ENCODE measurements around the gene YBX3.
A peak's percentile ranks its signal among the peaks of the same experiment; 100 is the strongest.

YBX3 gene

GRCh38 chr12:10735428-10735827 lies 12.3 kb upstream of the YBX3 start:
- Histone ChIP-seq H3K9ac (ENCODE audit: low read depth, low read length) (no peak overlapping the region), H3K9me3 (ENCODE audit: control insufficient read depth, insufficient read depth, low read length) (no peaks in the 10 kb centered on the region), H3K4me1 (ENCODE audit: insufficient read depth, low read length) (0 out of 2 replicates have a peak, but pooled peaks cover 5% of the 10 kb centered on the region), H3K36me3 (ENCODE audit: insufficient read depth, low read length) (no peaks in the 10 kb centered on the region)

DNA sequence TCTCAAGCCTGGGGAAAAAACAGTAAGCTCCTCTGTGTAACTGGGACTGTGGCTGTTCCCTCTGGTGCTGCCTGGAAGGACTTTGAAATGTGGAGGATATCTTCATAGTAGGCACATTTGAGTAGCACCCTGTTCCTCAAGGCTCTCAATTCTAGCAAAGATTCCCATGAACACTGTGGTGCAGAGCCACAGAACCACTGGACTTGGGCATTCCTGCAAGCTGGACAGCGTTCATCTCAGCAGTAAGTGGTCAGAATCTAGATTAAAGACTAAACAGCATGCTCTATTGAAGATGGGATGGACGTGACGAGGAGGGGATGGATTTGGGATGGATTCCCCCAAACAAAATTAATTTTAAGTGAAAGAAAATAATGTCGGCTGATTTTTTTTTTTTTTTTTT lies 9.4 kb upstream of the YBX3 start:
- no peaks in the 10 kb centered on the region for H3K4me1 ChIP-seq (ENCODE audit: insufficient read depth, low read length)
- no peaks in the 10 kb centered on the region for H3K9me3 ChIP-seq (ENCODE audit: control insufficient read depth, insufficient read depth, low read length)
- H3K36me3 ChIP-seq (ENCODE audit: insufficient read depth, low read length) = no peaks in the 10 kb centered on the region

DNA sequence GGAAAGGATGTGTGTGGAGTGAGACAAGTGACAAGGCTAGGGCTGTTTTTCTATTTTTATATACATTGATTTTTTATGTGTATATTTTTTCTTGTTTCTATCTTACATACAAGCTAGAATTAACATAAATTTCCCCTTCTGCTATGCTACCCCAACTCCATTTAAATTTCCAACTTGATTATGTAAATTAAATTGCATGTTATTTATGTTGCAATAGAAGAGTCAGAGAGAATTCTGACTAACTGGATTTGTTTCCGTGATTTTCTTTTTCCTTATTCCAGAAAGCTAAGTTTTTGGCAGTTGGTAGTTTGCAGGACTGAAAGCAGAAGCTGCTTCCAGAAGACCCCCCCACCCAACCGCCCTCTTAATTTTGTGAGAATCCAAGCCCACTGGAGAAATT lies 8.9 kb upstream of the YBX3 start:
- H3K4me1 ChIP-seq (ENCODE audit: insufficient read depth, low read length) = no peaks in the 10 kb centered on the region
- H3K9me3 ChIP-seq (ENCODE audit: control insufficient read depth, insufficient read depth, low read length) = no peaks in the 10 kb centered on the region
- no peak overlapping the region for H3K9ac ChIP-seq (ENCODE audit: low read depth, low read length)
- H3K36me3 ChIP-seq (ENCODE audit: insufficient read depth, low read length) = no peaks in the 10 kb centered on the region

More for the DNA sequence above, 9.4 kb upstream of the YBX3 start:
- no peak overlapping the region for H3K9ac ChIP-seq (ENCODE audit: low read depth, low read length)

DNA sequence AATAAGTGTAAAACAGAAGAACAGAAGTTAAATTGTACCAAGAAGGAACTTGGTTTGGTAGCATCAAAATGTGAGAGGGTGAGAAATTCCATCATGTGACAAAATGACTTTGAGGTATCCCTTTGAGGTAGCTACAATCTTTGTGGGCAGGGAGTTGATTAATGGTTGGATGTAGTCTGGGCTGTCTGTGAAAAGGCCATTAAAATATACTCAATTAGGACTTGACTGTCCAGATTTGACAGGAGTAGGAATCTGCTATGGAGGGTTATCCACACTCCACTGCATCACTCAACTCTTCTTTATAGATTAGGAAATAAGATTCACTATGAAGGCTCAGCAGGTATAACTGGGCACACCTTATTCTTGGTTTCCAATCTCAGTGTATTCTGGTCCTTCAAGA lies 7.4 kb upstream of the YBX3 start:
- Histone ChIP-seq H3K9ac (ENCODE audit: low read depth, low read length) (no peak overlapping the region), H3K4me1 (ENCODE audit: insufficient read depth, low read length) (no peaks in the 10 kb centered on the region), H3K36me3 (ENCODE audit: insufficient read depth, low read length) (no peaks in the 10 kb centered on the region), H3K9me3 (ENCODE audit: control insufficient read depth, insufficient read depth, low read length) (no peaks in the 10 kb centered on the region)

DNA sequence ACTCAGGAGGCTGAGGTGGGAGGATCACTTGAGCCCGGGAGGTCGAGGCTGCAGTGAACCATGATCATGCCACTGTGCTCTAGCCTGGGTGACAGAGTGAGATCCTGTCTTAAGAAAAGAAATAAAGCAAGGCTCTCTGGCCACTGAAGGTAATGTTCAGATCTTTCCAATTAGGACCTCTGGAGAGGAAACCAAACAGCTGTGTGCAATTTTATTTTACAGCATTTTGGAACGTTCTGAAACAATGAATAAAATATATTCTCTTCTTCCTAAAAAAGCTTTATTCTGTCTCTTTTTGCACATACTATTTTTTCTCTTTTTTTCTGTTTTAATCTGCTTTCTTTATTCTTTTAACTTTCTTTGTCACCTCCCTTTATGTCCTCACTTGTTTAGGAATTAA lies 5.0 kb upstream of the YBX3 start:
- Histone ChIP-seq H3K9ac (ENCODE audit: low read depth, low read length) (no peak overlapping the region), H3K4me1 (ENCODE audit: insufficient read depth, low read length) (peaks cover 7% of the 10 kb centered on the region; the same call in 1 of the 2 replicates), H3K9me3 (ENCODE audit: control insufficient read depth, insufficient read depth, low read length) (no peaks in the 10 kb centered on the region), H3K36me3 (ENCODE audit: insufficient read depth, low read length) (no peaks in the 10 kb centered on the region)

DNA sequence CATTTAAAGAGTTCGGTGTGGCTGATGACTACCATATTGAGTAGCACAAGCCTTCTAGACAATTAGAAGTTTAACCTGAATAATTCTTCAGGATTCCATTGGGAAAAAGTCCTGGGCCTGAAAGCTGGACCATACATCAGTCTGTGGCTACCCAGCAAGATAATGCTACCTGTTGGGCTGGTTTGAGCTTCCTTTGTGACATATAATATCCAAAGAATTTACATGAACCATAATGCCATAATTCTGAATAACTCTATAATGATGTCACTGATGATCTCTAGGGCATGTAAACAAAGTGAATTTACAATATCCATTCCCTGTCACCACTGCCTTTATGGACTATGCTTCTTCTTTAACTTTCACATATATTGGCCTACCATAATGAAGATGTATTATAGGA lies 3.8 kb upstream of the YBX3 start:
- H3K9ac ChIP-seq (ENCODE audit: low read depth, low read length) = no peak overlapping the region
- peaks cover 7% of the 10 kb centered on the region; the same call in 1 of the 2 replicates for H3K4me1 ChIP-seq (ENCODE audit: insufficient read depth, low read length)
- H3K9me3 ChIP-seq (ENCODE audit: control insufficient read depth, insufficient read depth, low read length) = no peaks in the 10 kb centered on the region
- H3K36me3 ChIP-seq (ENCODE audit: insufficient read depth, low read length) = no peaks in the 10 kb centered on the region

DNA sequence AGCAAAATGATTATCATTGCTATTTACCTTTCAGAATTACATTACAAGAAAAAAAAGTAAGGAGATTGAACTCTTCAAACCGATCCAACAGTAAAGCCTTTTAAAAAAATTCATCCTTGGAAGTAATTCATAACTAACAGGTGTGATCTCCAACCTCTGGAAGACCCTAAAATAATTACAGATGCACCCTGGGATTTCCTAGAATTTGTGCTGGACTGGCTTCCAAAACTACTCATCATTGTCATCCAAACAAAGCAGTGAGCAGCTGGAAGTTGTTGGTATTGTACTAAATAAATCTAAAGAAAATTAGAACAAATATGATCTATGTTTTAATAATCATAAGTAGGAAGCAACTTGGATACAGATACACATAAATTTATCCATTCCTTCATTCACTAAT lies 1.9 kb upstream of the YBX3 start:
- no peak overlapping the region for H3K9ac ChIP-seq (ENCODE audit: low read depth, low read length)

GRCh38 chr12:10722502-10722904 lies 620 bp downstream of the YBX3 start:
- H3K9me3 ChIP-seq (ENCODE audit: control insufficient read depth, insufficient read depth, low read length) = no peaks in the 10 kb centered on the region
- H3K9ac ChIP-seq (ENCODE audit: low read depth, low read length) = peak overlapping the region; percentile 81
- H3K4me1 ChIP-seq (ENCODE audit: insufficient read depth, low read length) = peaks cover 29% of the 10 kb centered on the region
- H3K36me3 ChIP-seq (ENCODE audit: insufficient read depth, low read length) = no peaks in the 10 kb centered on the region

More for the DNA sequence above, 1.9 kb upstream of the YBX3 start:
- Histone ChIP-seq H3K36me3 (ENCODE audit: insufficient read depth, low read length) (no peaks in the 10 kb centered on the region), H3K4me1 (ENCODE audit: insufficient read depth, low read length) (peaks cover 10% of the 10 kb centered on the region), H3K9me3 (ENCODE audit: control insufficient read depth, insufficient read depth, low read length) (no peaks in the 10 kb centered on the region)

- Histone ChIP-seq H3K36me3 (ENCODE audit: insufficient read depth, low read length) (no peaks in the 10 kb centered on the region), H3K9ac (ENCODE audit: low read depth, low read length) (peak overlapping the region; percentile 81), H3K4me1 (ENCODE audit: insufficient read depth, low read length) (peaks cover 35% of the 10 kb centered on the region), H3K9me3 (ENCODE audit: control insufficient read depth, insufficient read depth, low read length) (no peaks in the 10 kb centered on the region)
Observed at GRCh38 chr12:10721651-10722501, 1.2 kb downstream of the YBX3 start.

GRCh38 chr12:10720974-10721650 lies 2.0 kb downstream of the YBX3 start:
- Histone ChIP-seq H3K9ac (ENCODE audit: low read depth, low read length) (peak overlapping the region; percentile 81), H3K36me3 (ENCODE audit: insufficient read depth, low read length) (0 out of 2 replicates have a peak, but pooled peaks cover 3% of the 10 kb centered on the region), H3K9me3 (ENCODE audit: control insufficient read depth, insufficient read depth, low read length) (no peaks in the 10 kb centered on the region), H3K4me1 (ENCODE audit: insufficient read depth, low read length) (peaks cover 41% of the 10 kb centered on the region)

GRCh38 chr12:10719482-10719881 lies 3.6 kb downstream of the YBX3 start:
- peaks cover 45% of the 10 kb centered on the region for H3K4me1 ChIP-seq (ENCODE audit: insufficient read depth, low read length)
- H3K9me3 ChIP-seq (ENCODE audit: control insufficient read depth, insufficient read depth, low read length) = no peaks in the 10 kb centered on the region
- H3K9ac ChIP-seq (ENCODE audit: low read depth, low read length) = no peak overlapping the region
- H3K36me3 ChIP-seq (ENCODE audit: insufficient read depth, low read length) = peaks cover 14% of the 10 kb centered on the region

- Histone ChIP-seq H3K9me3 (ENCODE audit: control insufficient read depth, insufficient read depth, low read length) (no peaks in the 10 kb centered on the region), H3K36me3 (ENCODE audit: insufficient read depth, low read length) (peaks cover 18% of the 10 kb centered on the region), H3K4me1 (ENCODE audit: insufficient read depth, low read length) (peaks cover 38% of the 10 kb centered on the region), H3K9ac (ENCODE audit: low read depth, low read length) (no peak overlapping the region)
Observed at GRCh38 chr12:10718279-10718821, 4.8 kb downstream of the YBX3 start.

DNA sequence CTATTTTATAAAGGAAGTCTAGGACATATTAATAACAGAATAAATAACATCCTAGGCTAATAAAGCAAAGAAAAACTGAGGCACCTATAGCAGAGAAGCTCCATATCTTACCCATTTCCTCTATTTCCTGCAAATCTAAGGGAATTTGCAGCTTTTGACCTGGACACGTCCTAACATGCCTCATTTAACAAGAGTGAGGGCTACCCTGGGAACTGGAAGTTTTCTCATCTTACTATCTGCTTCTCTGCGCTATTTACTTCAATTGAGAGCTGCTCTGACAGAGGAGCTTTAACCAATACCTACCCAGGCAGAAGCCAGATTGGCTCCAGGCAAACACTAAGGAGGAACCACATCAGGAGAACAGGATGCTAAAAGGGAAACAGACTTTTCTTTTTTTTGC lies 5.7 kb downstream of the YBX3 start:
- peaks cover 24% of the 10 kb centered on the region for H3K36me3 ChIP-seq (ENCODE audit: insufficient read depth, low read length)
- no peaks in the 10 kb centered on the region for H3K9me3 ChIP-seq (ENCODE audit: control insufficient read depth, insufficient read depth, low read length)
- H3K4me1 ChIP-seq (ENCODE audit: insufficient read depth, low read length) = peaks cover 38% of the 10 kb centered on the region
- H3K9ac ChIP-seq (ENCODE audit: low read depth, low read length) = peak overlapping the region; percentile 1; the same call in 1 of the 2 replicates

DNA sequence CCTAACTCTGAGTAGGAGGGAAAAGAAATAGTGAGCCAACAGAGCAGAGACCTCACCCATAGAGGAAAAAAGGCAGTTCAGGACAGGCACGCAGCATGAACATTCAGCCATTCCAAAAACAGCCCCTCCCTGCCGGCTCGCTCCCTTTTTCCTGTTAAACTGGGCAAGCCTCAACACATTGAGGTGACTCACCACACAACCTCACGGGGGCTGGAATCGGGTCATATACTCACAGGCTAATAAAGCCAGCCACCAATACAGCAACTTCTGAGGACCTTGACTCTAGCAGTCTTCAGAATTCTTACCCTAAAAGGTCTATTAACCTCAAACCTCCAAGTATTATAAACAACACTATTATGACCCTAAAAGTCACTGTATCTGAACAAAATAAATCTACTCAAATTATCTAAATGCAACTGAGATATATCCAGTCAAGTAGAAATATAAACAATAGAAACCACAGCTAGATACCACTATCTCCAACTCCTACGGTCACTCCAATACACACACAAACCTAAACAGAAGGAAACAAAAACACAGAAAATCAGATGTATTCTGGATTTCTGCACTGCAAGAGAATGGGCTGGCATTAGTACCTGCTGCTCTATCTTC lies 6.3 kb downstream of the YBX3 start:
- H3K9ac ChIP-seq (ENCODE audit: low read depth, low read length) = no peak overlapping the region
- H3K36me3 ChIP-seq (ENCODE audit: insufficient read depth, low read length) = peaks cover 28% of the 10 kb centered on the region
- peaks cover 38% of the 10 kb centered on the region for H3K4me1 ChIP-seq (ENCODE audit: insufficient read depth, low read length)

More for the DNA sequence above, 6.3 kb downstream of the YBX3 start:
- no peaks in the 10 kb centered on the region for H3K9me3 ChIP-seq (ENCODE audit: control insufficient read depth, insufficient read depth, low read length)

Data from ES-I3 (cell line).